Kidney capillary endothelial cell (primary cell): Measurements from ENCODE around the gene MMP24OS.
"Not testable (repeated sequence)": the region's sequence is repeated elsewhere in the genome, so short reads cannot be mapped to it uniquely, and the experiment has no call there.

Experiments used
- DNase-seq: peaks from one replicate; pipeline ENCODE4 v3.0.0-alpha.2; 2018; ENCODE audit warnings: low spot score

The MMP24OS gene

DNA sequence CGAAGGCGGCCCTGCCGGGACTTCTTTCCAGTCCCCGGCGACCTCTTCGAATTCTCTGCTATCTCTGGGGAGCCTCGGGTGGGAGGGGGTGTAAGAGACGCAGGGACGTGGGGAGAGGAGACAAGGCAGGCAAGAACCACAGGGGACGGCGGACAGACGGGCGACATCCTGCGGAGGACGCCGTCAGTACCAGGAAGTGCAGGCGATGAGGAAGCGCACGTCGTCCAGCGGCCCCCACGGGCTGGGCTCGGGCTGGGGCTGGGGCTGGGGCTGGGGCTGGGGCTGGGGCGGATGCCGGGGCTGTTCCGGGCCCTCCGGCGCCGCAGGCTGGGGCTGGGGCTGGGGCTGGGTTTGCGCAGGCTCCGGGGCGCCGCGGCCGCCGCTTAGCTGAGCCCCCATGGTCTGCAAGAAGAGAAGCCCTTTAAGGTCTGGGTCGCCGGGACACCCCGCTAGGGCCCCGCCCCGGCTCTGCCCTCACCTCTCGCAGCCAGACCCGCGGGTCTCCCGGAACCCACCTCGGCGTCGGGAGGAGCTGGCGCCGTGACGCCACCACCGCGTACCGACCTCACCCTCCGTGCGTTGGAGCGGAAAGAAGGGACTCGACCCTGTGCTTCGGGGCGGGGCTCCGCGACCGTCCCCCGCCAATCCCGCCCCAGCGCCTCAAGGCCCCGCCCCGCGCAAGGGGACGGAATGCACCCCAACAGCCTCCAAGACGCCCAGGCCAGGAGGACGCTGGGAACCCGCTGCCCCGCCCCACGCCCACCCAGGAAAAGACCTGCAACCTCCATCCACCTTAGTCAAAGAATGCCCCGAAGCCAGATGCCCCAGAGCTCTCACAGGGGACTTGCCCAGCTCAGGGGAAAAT lies at the start of gene MMP24OS:
MMP24OS (minus strand) TSS at position 592 of the 865 bp plus-strand sequence; CDS start at position 399, 193 bp downstream.
- DNase-seq, result peak; percentile 88

DNA sequence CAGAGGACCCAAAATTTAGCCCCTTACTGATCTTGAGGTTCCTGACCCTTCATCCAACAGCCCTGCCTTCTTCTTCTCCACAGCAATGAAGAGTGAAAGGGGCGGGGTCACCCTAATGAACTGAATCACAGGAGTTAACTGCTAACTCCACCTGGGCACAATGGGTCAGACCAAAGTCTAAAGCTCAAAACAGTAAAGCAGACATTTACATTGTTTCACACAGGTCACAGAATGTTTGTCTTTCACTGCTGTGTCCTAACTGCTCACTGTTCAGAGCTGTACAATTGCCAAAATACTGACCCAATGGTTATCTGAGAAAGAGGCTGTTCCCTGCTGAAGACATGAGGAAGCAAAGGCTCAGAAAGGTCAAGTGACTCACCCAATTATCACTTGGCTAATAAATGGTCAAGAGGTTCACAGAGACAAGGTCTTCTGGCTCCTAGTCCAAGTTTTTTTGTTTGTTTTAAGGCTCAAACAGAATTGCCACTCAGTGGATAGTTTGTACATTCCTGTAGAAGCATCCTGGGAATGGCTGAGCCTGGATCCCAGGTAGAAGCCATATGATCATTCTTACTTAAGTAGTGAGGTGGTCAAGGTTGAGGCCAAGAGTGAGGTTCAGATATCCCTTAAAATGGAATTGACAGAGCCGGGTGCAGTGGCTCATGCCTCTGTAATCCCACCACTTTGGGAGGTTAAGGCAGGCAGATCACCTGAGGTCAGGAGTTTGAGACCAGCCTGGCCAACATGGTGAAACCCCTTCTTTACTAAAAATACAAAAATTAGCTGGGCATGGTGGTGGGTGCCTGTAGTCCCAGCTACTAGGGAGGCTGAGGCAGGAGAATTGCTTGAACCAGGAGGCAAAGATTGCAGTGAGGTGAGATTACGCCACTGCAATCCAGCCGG lies 49.4 kb upstream of the MMP24OS start:
- DNase-seq, result no peak

DNA sequence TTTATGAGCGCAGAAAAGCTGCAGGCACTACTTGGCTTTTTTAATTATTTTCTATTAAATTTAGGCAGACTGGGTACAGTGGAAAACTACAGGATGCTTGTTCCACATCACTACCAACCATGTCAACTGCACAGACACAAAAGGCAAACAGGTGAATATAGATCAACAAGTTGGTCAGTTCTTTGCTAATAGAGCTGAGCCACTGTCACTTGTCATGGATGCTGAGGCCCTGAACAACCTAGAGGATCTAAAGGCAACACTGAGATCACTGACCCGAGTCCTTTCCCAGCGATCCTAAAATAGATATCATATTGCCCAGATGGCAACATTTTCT lies 48.8 kb upstream of the MMP24OS start:
- no peak for DNase-seq

DNA sequence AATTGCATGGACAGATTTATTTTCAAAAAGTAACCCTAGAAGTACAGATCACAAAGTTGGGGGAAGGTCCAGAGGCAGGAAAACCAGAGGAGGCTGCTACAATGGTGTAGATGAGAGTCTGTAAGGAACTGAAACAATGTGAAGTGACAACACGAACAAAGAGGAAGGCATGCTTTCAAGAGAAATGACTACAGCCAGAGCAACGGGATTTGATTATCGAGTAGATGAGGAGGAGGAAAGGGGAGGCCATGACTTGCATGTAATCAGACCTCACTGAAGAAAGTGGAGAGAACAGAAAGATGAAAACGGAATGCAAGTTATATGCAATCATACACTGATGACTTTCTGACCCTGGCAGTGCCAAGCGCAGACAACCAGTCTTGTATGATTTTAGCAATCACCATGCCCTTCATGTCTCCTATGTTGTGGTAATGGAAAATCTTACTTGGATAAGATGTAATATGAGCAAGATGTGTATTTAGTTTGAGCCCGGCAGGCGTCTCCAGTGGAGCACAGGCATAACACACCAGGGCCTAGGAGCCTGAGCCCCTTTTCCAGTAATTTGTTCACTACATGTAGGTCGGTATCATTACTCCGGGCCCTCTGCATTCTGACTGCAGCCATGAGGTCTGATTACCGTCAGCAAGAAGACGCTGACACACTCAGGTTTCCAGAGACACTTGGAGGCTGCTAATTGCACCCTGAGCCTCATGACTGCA lies 48.3 kb upstream of the MMP24OS start:
- DNase-seq, result no peak

DNA sequence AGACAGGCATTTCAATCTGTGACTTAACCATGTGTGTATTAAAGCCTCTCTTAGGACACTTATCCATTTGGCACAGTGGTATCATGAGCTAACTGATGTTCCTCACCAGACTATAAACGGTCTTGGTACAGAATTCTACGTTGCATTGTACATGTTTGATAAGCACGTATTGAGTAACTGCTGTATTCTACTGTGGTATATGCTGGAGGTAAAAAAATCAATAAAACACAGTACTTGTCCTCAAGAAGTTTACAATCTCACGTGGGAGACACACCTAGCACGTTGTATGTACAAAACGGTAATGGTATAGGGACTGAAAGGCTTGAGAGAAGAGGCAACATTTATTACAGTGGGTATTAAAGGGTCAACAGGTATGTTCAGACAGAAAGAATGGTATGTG lies 47.5 kb upstream of the MMP24OS start:
- no peak for DNase-seq

DNA sequence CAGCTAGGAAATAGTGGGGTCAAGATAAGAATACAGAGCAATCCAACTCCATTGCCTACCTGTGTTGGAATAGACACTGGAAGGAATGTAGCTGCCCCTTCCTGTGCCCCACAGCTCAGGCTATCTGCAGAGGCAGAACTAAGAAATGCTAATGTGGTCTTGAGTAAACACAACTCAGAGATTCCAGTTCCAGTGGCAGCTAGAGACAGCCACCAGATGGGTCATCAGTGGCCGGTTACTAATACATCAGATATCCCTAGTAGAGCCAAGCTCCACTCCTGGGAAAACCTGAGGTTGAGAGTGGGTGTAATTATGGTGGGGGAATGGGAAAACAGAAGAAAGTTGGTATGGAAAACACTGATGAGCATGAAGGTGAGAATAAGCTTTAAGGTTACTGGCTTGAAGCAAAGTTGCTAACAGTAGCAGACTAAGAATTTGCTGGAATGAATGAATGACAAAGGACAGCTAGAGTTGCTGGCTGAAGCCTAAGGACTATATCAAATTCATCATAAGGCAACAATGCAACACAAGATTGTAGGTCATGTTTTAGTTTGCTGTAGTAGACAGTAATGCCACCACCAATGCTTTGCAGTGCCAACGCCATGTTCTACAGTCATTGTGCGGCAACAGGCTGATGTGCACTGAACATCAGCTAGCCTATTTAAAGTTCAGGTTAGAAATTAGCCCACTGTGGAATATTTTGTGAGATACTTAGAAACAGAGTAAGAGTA lies 42.6 kb upstream of the MMP24OS start:
- no peak for DNase-seq

DNA sequence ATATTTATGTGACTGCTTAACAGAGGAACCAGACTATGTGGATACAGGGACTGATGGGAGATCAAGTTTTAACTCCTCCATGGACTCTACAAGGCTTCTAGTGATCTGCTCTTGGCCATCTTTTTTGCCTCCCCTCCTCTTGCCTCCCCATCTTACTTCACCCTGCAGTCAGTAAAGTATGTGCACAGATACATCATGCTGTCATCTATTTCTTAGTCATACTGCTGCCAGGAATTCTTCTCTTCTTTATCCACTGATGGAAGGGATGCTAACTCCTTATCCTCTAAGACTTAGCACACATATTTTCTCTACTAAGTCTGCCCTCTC lies 41.9 kb upstream of the MMP24OS start:
- DNase-seq, result no peak

DNA sequence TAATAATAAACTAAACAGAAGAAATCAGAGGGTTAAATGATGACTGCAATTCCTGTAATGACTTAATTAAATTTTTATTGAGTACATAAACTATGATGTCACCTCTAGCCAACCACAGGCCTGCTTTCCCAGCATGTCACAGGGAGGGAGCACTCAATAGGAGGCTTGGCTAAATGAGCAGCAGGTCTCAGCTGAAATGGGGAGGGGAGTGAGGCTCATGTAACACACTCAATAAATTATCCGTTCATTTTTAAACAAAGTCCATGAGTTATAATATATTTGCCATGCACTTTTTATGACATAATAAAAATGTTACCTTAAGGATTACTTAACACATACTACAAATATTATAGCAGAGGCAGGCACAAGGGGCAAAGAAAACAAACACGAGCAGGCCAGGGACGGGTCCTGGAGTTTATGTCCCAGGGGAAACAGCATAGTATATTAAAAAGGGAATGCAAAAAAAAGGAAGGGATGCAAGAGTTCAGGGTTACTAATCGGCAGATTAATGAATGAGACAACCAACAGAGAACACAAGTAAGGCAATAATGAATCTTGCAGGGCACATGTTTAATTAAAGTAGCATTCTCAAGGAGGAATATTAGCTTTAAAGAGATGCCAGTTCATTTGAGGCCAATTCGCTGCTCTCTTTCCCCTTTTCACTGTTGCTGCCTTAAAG lies 41.4 kb upstream of the MMP24OS start:
- DNase-seq, result no peak

DNA sequence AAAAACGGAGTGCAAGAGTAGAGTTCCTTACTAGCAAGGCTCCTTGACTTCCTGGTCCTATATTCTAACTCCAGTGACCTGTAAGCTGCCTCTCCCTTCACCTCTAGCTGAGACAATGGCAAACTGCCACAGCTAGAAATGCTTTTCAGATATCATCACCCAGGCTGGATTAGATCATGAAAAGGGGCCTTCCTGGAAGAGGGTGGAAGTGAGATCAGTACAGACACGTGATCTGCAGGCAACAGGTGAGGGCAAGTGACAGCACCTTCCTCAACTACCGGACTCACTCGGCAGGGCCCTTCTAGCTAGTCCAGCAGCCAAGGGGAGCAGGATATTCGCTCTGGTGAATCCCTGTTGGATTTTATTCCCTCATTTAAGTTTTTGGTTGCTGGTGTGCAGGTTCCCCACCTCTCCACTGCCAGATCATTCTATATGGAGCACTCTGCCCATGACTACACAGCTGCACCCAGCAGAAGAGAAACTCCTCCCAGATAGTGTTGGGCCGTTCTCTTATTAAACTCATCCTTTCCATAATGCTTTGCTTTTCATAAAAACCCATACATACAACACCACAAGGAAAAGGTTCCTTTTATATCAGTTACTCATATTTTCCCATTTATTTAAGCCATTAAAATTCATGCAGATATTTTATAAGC lies 40.7 kb upstream of the MMP24OS start:
- no peak for DNase-seq

DNA sequence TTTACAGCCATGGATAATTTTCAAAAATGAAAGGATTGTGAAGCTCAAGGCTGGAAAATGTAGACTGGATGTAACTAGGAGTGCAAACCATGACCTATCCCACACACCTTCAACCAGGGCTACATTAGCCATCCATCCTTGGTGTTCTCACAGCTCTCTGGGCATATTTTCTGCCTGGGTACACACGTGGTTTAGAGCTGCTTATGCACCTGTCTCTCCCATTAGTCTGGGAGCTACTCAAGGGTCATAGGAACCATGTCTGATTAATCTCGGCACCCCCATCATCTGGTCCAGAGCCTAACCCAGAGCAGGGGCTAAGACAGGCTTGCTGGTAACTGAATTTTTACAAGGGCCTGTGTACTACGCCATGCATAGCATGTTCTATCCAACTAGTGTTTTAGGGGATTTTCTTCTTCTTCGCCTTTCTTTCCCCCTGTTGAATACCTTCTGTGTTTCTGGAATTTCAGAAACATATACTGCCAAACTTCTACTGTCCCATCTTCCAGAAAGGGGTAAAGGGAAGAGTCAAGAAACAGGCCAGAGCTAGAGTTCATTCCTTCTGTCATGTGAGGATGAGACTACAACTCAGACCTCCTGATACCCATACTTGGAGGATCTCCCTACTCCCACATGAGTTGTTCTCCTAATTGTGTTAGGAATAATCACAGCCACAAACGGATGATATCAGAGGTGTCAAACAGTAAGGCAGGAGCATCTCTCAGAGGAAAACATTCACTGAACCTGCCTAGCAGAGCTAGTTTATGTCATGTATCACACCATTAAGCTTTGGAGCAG lies 39.7 kb upstream of the MMP24OS start:
- DNase-seq, result no peak

DNA sequence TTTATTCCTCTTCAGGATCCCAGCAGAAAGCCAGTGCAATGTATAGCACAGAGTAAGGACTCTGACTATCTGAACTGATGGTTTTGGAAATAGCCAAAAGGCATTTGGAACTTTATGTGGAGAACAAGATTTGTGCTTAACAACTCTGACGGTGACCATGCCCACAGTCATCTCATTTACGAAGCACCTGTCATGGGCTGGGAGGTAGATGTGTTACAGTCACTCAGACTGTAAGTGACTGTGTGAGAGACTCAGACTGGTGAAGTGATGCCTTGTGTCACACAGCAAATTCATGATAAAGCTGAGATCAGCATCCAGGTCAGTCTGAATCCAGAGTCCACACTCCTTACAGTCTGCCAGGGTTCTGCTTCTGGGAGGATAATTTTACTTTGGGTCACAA lies 38.2 kb upstream of the MMP24OS start:
- DNase-seq, result no peak

DNA sequence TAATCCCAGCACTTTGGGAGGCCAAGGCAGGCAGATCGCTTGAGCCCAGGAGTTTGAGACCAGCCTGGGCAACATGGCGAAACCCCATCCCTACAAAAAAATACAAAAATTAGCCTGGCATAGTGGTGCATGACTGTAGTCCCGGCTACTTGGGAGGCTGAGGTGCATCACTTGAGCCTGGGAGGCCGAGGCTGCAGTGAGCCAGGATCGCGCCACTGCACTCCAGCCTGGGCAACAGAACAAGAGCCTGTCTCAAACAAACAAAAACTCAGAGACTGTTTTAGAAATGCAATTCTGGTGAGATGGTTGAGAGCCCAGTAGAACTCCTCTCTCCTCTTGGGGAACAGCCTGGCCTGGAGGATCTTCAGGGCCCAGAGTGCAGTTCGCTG lies 37.7 kb upstream of the MMP24OS start:
- DNase-seq, result not testable (repeated sequence)

DNA sequence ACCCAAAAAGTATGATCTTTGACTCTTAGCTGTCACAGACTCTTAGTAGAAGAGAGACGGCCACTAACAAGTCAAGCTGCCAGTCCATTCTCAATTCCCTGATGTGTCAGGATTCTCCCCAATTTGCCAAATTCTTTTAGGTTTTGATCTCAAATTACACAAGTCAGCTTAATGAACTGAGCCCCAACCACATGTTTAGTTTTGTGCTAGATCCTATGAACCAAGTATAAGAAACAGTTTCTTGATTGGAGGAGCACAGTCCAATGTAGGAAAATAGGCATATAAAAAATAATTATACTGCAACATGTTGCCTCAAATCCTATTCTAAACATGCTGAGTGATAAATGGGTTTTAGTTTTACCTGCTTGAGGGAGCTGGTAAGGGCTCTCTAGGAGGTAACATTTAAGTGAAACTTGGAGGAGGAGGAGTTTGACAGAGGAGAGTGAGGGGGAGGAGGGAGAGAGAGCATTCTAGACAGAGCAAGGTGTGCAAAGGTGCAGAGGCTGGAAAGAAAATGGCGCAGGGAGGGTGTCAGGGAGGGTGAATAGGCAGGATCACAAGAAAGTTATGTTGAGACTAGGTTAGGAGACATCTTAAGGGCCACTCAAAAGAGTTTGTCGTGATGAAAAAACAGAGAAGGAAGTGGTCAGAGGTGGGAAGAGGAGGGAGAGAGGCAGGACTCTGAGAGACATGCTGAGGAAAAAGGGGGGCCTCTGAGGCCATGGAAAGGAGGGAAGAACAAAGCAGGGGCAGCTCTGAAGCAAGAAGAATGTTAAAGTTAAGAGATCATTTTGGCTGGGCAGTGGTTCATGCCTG lies 37.1 kb upstream of the MMP24OS start:
- no peak for DNase-seq

DNA sequence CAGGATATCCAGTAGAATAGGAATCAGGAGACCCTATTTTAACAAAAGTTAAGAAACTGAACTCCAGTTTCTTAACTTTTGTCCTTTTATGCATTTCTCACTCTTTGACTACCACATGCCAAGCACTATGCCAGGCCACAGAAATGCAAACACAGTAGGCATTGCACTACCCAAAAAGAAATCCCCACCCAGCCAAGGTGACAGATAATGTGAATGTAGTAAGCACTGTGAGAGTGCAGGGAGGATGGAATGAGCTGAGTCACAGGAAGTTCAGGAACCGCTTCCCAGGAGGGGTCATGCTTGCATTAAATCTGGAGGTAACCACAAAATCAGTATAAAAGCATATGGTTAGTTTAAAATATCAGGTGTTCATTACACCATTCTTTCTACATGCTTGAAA lies 34.4 kb upstream of the MMP24OS start:
- no peak for DNase-seq

DNA sequence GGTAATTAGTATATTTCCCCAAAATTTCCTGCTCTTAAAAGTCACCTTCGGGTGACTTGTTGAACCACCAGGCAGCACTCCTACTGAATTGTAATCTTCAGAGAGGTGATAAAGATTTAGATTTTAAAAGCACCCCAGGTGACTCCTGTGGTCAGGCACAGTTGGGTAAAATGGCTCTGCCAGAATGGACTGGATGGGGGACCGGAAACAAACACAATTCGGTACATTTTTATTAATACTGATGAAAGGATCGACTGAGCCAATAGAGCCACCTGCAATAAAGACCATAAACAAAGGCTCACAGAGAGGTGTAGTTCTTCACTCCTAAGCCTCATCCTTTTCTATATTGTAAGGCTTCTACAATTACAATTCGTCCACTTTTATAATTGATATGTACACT lies 33.9 kb upstream of the MMP24OS start:
- DNase-seq, result no peak

DNA sequence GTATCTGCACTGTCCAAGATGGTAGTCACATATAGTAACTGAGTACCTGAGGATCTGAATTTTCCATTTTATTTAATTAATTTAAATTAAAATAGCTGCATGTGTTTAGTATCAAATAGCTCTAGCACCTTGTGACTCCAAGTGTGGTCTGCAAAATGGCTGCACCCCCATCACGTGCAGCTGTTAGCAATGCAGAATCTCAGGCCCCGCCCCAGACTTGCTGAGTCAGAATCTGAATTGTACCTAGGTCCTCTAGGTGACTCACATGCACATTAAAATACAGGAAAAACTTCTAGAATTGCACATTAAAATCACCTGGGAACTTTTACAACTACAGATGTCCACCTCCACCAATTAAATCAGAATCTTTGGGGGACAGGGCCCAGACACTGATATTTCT lies 33.5 kb upstream of the MMP24OS start:
- DNase-seq, result no peak

DNA sequence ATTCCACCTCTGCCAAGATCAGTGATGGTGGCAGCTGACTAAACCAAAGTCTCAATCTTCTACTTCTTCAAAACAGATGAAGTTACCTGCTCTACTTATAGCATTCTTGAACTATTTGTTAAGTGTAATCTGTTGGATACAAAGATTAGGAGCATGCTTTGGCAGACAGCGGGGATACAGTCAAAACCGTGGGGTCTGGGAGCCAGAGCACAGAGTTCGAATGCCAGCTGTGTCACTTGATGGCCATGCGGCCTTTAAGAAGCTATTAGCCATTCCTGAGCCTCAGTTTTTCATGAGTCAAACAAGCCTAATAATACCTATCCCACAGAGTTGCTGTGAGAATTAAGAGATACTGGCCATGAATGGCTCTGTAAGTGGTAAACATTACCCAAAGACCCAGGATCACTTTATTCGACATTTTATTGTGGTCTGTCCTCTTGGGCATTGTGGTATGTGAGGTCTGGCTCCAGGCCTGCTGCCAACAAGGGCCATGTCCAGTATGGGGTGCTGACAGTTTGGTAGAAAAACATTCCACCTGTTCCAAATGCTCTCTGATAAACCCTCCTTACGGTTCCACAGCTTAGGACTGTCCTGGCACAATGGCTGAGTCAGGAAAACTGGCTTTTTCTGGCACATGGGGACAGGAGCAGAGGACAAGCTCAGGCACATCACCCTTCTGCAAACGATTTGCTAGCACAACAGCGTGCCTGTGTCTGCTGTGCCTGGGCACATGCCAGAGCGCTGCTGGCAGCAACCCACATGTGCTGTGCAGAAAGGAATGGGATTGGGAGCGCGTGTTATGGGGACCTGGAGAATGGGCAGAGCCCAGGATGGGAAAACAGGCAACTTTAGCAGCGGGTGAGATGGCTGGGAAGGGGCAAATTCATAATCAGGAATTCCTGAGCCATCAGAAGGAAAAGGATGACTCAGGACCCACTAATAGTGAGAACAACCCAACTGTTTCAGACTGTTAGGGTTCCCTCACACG lies 30.0 kb upstream of the MMP24OS start:
- peak; percentile 75 for DNase-seq

DNA sequence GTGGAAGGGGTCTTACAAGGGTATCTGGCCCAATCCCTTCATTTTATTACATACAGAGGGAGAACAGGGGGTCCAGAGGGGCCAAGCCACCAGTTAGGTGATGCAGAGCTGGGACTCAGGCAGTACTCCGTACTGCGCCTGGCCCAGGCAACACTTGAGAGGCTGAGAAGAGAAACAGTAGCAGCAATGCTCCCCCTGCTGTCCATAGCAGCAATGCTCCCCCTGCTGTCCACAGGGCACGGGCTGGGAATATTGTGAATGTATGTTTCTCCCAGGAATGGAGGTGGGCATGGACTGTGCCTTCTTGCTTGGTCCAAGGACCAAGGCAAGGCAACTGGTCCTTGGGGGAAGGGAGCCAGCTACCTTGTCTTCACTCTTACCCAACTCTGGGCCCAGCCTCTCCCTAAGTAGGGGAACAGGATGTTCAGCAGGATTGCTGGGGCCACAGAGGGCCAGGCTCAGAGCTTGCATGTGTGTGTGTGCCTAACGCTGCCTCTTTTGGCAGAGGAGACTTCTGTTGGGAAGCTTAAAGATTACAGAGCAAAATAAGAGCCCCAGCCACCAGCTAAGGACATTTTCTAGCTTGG lies 29.1 kb upstream of the MMP24OS start:
- no peak for DNase-seq
